ENCODE results near the gene TMSB4X.

TMSB4X gene

DNA sequence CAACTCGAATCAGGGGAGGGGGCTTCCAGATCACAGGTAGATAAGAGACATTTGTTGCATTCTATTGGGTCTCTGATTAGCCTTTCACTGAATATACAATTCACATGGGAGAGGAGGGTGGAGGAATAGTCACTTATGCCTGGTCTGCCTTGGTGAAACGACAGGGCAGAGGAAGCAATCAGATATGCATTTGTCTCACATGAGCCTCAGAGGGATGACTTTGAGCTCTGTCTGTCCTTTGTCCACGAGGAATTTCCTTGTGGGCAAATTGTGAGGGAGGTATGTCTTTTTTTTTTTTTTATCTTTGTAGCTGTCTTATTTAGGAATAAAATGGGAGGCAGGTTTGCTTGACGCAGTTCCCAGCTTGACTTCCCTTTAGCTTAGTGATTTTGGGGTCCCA lies 28.5 kb upstream of the TMSB4X start:
- H3K27me3 ChIP-seq (ENCODE audit: insufficient read depth, low read depth) = no peaks in the 10 kb centered on the region
- H3K4me1 ChIP-seq (ENCODE audit: low read depth, poor library complexity, severe bottlenecking) = peaks cover 45% of the 10 kb centered on the region
- H3K4me3 ChIP-seq (IDR thresholded peaks at IDR 0.05; ENCODE audit: insufficient read depth, low read depth, low read length) = no peak overlapping the region
- H3K9ac ChIP-seq = no peak overlapping the region
- no peaks in the 10 kb centered on the region for H3K79me2 ChIP-seq (ENCODE audit: insufficient read depth, low read depth)
- no peaks in the 10 kb centered on the region for H4K20me1 ChIP-seq (ENCODE audit: insufficient read depth)
- TF ChIP-seq, protein P1, sequence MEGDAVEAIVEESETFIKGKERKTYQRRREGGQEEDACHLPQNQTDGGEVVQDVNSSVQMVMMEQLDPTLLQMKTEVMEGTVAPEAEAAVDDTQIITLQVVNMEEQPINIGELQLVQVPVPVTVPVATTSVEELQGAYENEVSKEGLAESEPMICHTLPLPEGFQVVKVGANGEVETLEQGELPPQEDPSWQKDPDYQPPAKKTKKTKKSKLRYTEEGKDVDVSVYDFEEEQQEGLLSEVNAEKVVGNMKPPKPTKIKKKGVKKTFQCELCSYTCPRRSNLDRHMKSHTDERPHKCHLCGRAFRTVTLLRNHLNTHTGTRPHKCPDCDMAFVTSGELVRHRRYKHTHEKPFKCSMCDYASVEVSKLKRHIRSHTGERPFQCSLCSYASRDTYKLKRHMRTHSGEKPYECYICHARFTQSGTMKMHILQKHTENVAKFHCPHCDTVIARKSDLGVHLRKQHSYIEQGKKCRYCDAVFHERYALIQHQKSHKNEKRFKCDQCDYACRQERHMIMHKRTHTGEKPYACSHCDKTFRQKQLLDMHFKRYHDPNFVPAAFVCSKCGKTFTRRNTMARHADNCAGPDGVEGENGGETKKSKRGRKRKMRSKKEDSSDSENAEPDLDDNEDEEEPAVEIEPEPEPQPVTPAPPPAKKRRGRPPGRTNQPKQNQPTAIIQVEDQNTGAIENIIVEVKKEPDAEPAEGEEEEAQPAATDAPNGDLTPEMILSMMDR (conservative IDR thresholded peaks at IDR 0.05; ENCODE audit: low read depth, low read length) = no peak
- no peak overlapping the region for H3K4me2 ChIP-seq
- H3K27ac ChIP-seq = no peak overlapping the region
- H3K36me3 ChIP-seq (ENCODE audit: insufficient read depth) = no peaks in the 10 kb centered on the region
- H2AFZ ChIP-seq (ENCODE audit: low read depth) = no peak overlapping the region

DNA sequence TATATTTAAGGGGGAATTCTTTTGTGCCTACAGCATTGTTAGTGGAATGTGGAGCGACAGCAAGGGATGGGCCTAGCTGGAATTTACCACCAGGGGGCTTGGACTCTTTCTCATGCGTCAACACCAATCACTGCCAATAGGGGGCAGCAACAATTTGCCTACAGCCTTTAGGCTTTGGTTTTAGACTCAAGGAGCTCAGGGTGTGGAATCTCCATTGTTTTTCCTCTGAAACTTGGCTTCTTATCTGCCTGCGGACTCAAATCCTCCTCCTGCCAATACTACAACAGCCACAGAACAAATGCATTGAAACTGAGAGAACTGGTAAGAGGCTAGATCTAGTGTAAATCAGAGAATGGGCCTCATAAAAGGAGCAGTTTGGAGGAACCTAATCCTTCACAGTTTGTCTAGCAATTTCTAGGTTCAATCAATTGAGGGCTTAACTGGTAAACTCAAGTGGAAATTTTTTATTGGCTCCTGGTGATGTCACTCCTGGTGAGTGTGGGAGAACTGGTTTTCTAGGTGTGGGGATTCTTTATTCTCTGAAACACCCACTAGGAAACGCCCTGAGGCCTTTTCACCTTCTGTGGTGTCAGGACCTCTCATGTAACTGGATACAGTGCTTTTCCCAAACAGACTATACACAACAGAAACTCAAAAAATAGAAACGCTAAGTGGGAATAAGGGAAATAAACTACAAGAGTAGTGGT lies 27.9 kb upstream of the TMSB4X start:
- H2AFZ ChIP-seq (ENCODE audit: low read depth) = peak overlapping the region; percentile 81; the same call in 1 of the 2 replicates
- no peaks in the 10 kb centered on the region for H3K36me3 ChIP-seq (ENCODE audit: insufficient read depth)
- H4K20me1 ChIP-seq (ENCODE audit: insufficient read depth) = no peaks in the 10 kb centered on the region
- no peaks in the 10 kb centered on the region for H3K27me3 ChIP-seq (ENCODE audit: insufficient read depth, low read depth)
- TF ChIP-seq, protein P1 (conservative IDR thresholded peaks at IDR 0.05; ENCODE audit: low read depth, low read length) = peak; percentile 92
- H3K27ac ChIP-seq = peak overlapping the region; percentile 66
- no peak overlapping the region; the same call in 1 of the 2 replicates for H3K9ac ChIP-seq
- H3K79me2 ChIP-seq (ENCODE audit: insufficient read depth, low read depth) = no peaks in the 10 kb centered on the region
- peaks cover 45% of the 10 kb centered on the region for H3K4me1 ChIP-seq (ENCODE audit: low read depth, poor library complexity, severe bottlenecking)
- peak overlapping the region; percentile 54 for H3K4me2 ChIP-seq
- H3K4me3 ChIP-seq (IDR thresholded peaks at IDR 0.05; ENCODE audit: insufficient read depth, low read depth, low read length) = no peak overlapping the region

DNA sequence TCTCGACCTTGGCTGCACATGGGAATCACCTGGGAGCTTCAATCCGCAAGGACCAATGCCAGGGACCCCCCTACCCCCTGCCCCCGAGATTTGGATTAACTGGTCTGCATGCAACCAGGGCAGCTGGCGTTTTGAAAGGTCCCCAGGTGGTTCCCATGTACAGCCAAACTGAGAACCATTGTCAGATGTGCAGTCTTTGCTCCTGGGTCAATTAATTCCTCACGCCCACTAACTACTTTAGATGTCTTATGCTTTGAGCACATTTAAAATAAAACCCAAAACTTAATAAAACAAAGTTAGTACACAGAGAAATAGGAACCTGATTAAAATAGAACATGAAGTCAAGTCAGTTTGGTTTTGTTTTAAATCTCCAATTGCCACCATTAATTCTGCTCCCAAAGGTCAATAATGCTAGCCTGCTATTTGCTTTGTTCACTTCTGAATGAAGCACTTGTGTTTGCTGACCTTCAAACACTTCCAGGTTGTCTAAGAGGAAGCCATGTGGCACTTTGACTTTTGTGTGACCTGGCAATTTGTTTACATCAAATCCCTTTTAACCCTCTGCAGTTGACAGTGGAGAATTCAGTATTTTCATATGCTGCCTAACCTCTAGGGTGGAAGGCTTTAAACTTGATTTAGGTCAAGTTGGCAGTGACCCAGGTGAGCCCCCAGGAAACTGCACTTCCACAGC lies 27.2 kb upstream of the TMSB4X start:
- Histone ChIP-seq H3K27me3 (ENCODE audit: insufficient read depth, low read depth) (no peaks in the 10 kb centered on the region), H3K27ac (peak overlapping the region; percentile 66; the same call in 1 of the 2 replicates), H3K4me2 (peak overlapping the region; percentile 54; the same call in 1 of the 2 replicates), H4K20me1 (ENCODE audit: insufficient read depth) (no peaks in the 10 kb centered on the region), H3K79me2 (ENCODE audit: insufficient read depth, low read depth) (no peaks in the 10 kb centered on the region), H3K4me1 (ENCODE audit: low read depth, poor library complexity, severe bottlenecking) (peaks cover 45% of the 10 kb centered on the region), H2AFZ (ENCODE audit: low read depth) (peak overlapping the region; percentile 81; the same call in 1 of the 2 replicates), H3K9ac (no peak overlapping the region), H3K36me3 (ENCODE audit: insufficient read depth) (no peaks in the 10 kb centered on the region), H3K4me3 (IDR thresholded peaks at IDR 0.05; ENCODE audit: insufficient read depth, low read depth, low read length) (no peak overlapping the region)
- TF ChIP-seq, protein P1 (conservative IDR thresholded peaks at IDR 0.05; ENCODE audit: low read depth, low read length) = no peak

DNA sequence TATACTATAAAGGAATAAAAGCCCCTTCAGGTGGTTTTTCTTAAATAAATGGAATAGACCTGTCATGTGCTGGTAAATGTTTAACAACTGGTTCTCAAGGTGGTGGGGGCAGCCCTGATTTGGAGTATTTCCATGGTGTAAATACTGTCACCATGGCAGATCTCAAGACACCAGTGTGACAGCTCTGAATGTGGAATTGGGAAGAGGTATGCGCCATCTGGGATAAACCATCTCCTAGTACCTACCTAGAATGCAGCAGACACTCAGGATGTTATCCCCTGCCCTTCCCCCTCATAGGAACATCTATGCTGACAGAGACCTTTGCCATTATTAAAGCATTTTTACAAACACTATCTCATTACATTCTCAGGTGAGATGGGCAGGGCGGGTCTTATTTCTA lies 26.4 kb upstream of the TMSB4X start:
- peaks cover 45% of the 10 kb centered on the region for H3K4me1 ChIP-seq (ENCODE audit: low read depth, poor library complexity, severe bottlenecking)
- H3K27me3 ChIP-seq (ENCODE audit: insufficient read depth, low read depth) = no peaks in the 10 kb centered on the region
- H3K4me2 ChIP-seq = no peak overlapping the region
- no peak overlapping the region for H2AFZ ChIP-seq (ENCODE audit: low read depth)
- no peak overlapping the region for H3K9ac ChIP-seq
- H3K4me3 ChIP-seq (IDR thresholded peaks at IDR 0.05; ENCODE audit: insufficient read depth, low read depth, low read length) = no peak overlapping the region
- H3K27ac ChIP-seq = no peak overlapping the region
- TF ChIP-seq, protein P1 (conservative IDR thresholded peaks at IDR 0.05; ENCODE audit: low read depth, low read length) = no peak
- no peaks in the 10 kb centered on the region for H4K20me1 ChIP-seq (ENCODE audit: insufficient read depth)
- no peaks in the 10 kb centered on the region for H3K36me3 ChIP-seq (ENCODE audit: insufficient read depth)
- H3K79me2 ChIP-seq (ENCODE audit: insufficient read depth, low read depth) = no peaks in the 10 kb centered on the region
